Fibroblast of pulmonary artery (primary cell): ENCODE data around the gene METTL24.

Source experiments
- DNase-seq: peaks from one replicate; pipeline ENCODE4 v3.0.0-alpha.2; 2010; ENCODE audit warnings: low read depth
- H3K4me3 ChIP-seq: replicated peaks from 2 replicates; pipeline ENCODE4 v1.5.1; 2011; ENCODE audit warnings: low read depth, mild to moderate bottlenecking, control low read depth, low read length, moderate library complexity
- CTCF ChIP-seq: IDR thresholded peaks from 2 replicates; pipeline ENCODE4 v1.5.1; 2011; ENCODE audit warnings: mild to moderate bottlenecking, control low read depth, low read length, inconsistent platforms; ENCODE audit errors: missing control alignments

The METTL24 gene

GRCh38 chr6:110338820-110339470 is 19.2 kb downstream of the METTL24 start:
- no peak overlapping the region for H3K4me3 ChIP-seq
- peak; percentile 27 for DNase-seq
- no peak for TF ChIP-seq CTCF

- DNase-seq = peak; percentile 57
- H3K4me3 ChIP-seq = no peak overlapping the region
- no peak for TF ChIP-seq CTCF
Measured at GRCh38 chr6:110337486-110337885, 20.7 kb downstream of the METTL24 start.

- no peak overlapping the region for H3K4me3 ChIP-seq
- no peak for DNase-seq
- no peak for TF ChIP-seq CTCF
Measured at GRCh38 chr6:110334423-110335180, 23.5 kb downstream of the METTL24 start.

GRCh38 chr6:110332281-110332680 is 25.9 kb downstream of the METTL24 start:
- no peak for TF ChIP-seq CTCF
- DNase-seq = no peak
- H3K4me3 ChIP-seq = no peak overlapping the region

GRCh38 chr6:110331816-110332215 is 26.3 kb downstream of the METTL24 start:
- H3K4me3 ChIP-seq = no peak overlapping the region
- TF ChIP-seq CTCF = no peak
- no peak for DNase-seq

- no peak for TF ChIP-seq CTCF
- no peak overlapping the region for H3K4me3 ChIP-seq
- DNase-seq = no peak
Measured at GRCh38 chr6:110331390-110331789, 26.8 kb downstream of the METTL24 start.
